WTC11 (cell line): ENCODE measurements around the gene STIM2. TPM values are rescaled to one million over a fixed set of nuclear protein-coding genes. Genes with fewer than 3 reads are reported as not detected.

Experiments used
- ATAC-seq: fragments of 200-7000 bp; cut with Tn5 transposase; 2 replicates; pipeline ENCODE4 v1.10.0; 2021; ENCODE audit warnings: mild to moderate bottlenecking, moderate library complexity
- CTCF ChIA-PET: fragments of 300-600 bp; sonication (Branson Sonifier 250); formaldehyde crosslinking; loops from one replicate; lab custom pipeline; 2021; ENCODE audit warnings: antibody characterized with exemption; lab: Charles Lee
- POLR2A ChIA-PET: fragments of 350-600 bp; sonication (Branson Sonifier 250); formaldehyde crosslinking; loops from one replicate; lab custom pipeline; 2021; ENCODE audit warnings: antibody characterized with exemption; lab: Charles Lee
- DNase-seq: peaks from one replicate; pipeline ENCODE4 v3.0.0; 2021; ENCODE audit warnings: low spot score
- H3K27ac Mint-ChIP-seq: 2 replicates; pipeline ENCODE4 v1.8.0; 2021; ENCODE audit warnings: mixed read lengths
- H3K27me3 Mint-ChIP-seq: 2 replicates; pipeline ENCODE4 v1.8.0; 2021; ENCODE audit warnings: low read depth, mild to moderate bottlenecking, moderate library complexity, mixed read lengths
- H3K36me3 Mint-ChIP-seq: 2 replicates; pipeline ENCODE4 v1.8.0; 2021; ENCODE audit warnings: mixed read lengths
- H3K4me1 Mint-ChIP-seq: 2 replicates; pipeline ENCODE4 v1.8.0; 2022; ENCODE audit warnings: mixed read lengths
- H3K4me3 Mint-ChIP-seq: 2 replicates; pipeline ENCODE4 v1.8.0; 2021; ENCODE audit warnings: mild to moderate bottlenecking, moderate library complexity, mixed read lengths
- H3K9me3 Mint-ChIP-seq: 2 replicates; pipeline ENCODE4 v1.8.0; 2021; ENCODE audit warnings: mixed read lengths
- ARID4B ChIP-seq: sonication (generic); formaldehyde crosslinking; IDR thresholded peaks from 2 replicates; pipeline ENCODE4 v1.8.0; 2023; ENCODE audit warnings: missing genetic modification reagents, mild to moderate bottlenecking, borderline replicate concordance
- ATF3 ChIP-seq: sonication (generic); formaldehyde crosslinking; conservative IDR thresholded peaks from 2 replicates; pipeline ENCODE4 v1.8.1; 2022; ENCODE audit warnings: mild to moderate bottlenecking, missing genetic modification reagents
- CREB1 ChIP-seq: sonication (generic); formaldehyde crosslinking; IDR thresholded peaks from 2 replicates; pipeline ENCODE4 v1.8.0; 2023; ENCODE audit warnings: mild to moderate bottlenecking, missing genetic modification reagents
- E2F4 ChIP-seq: sonication (generic); formaldehyde crosslinking; IDR thresholded peaks from 2 replicates; pipeline ENCODE4 v1.8.1; 2022; ENCODE audit warnings: low read depth, mild to moderate bottlenecking, moderate library complexity, missing genetic modification reagents, borderline replicate concordance
- JUN ChIP-seq: sonication (generic); formaldehyde crosslinking; IDR thresholded peaks from 2 replicates; pipeline ENCODE4 v1.8.0; 2023; ENCODE audit warnings: mild to moderate bottlenecking, missing genetic modification reagents
- KAT7 ChIP-seq: sonication (generic); formaldehyde crosslinking; IDR thresholded peaks from 2 replicates; pipeline ENCODE4 v1.8.1; 2023; ENCODE audit warnings: missing genetic modification reagents, mild to moderate bottlenecking, borderline replicate concordance
- MAX ChIP-seq: sonication (generic); formaldehyde crosslinking; IDR thresholded peaks from 2 replicates; pipeline ENCODE4 v1.8.0; 2022; ENCODE audit warnings: mild to moderate bottlenecking, missing genetic modification reagents
- MXD4 ChIP-seq: fragments of 250-450 bp; sonication (Bioruptor Pico); IDR thresholded peaks from 2 replicates; pipeline ENCODE4 v1.8.0; 2021; ENCODE audit warnings: mild to moderate bottlenecking, moderate library complexity, borderline replicate concordance
- PRRX2 ChIP-seq: fragments of 250-450 bp; sonication (Bioruptor Pico); IDR thresholded peaks from 2 replicates; pipeline ENCODE4 v1.8.0; 2021; ENCODE audit warnings: mild to moderate bottlenecking
- RELA ChIP-seq: sonication (generic); formaldehyde crosslinking; IDR thresholded peaks from 2 replicates; pipeline ENCODE4 v1.8.1; 2022; ENCODE audit warnings: missing genetic modification reagents, mild to moderate bottlenecking, borderline replicate concordance
- SMAD3 ChIP-seq: sonication (generic); formaldehyde crosslinking; IDR thresholded peaks from 2 replicates; pipeline ENCODE4 v1.8.0; 2022; ENCODE audit warnings: missing genetic modification reagents, mild to moderate bottlenecking, borderline replicate concordance
- SP1 ChIP-seq: sonication (generic); formaldehyde crosslinking; conservative IDR thresholded peaks from 2 replicates; pipeline ENCODE4 v1.8.1; 2022; ENCODE audit warnings: missing genetic modification reagents
- TEAD1 ChIP-seq: sonication (generic); formaldehyde crosslinking; IDR thresholded peaks from 2 replicates; pipeline ENCODE4 v1.8.0; 2022; ENCODE audit warnings: mild to moderate bottlenecking, missing genetic modification reagents
- ZBTB21 ChIP-seq: sonication (generic); formaldehyde crosslinking; IDR thresholded peaks from 2 replicates; pipeline ENCODE4 v1.8.1; 2023; ENCODE audit warnings: mild to moderate bottlenecking, missing genetic modification reagents, borderline replicate concordance
- ZBTB43 ChIP-seq: sonication (generic); formaldehyde crosslinking; IDR thresholded peaks from 2 replicates; pipeline ENCODE4 v1.8.1; 2023; ENCODE audit warnings: mild to moderate bottlenecking, missing genetic modification reagents
- ZNF138 ChIP-seq: sonication (generic); formaldehyde crosslinking; conservative IDR thresholded peaks from 2 replicates; pipeline ENCODE4 v1.8.1; 2022; ENCODE audit warnings: mild to moderate bottlenecking, moderate library complexity, missing genetic modification reagents
- ZNF396 ChIP-seq: fragments of 250-450 bp; sonication (Bioruptor Pico); IDR thresholded peaks from 2 replicates; pipeline ENCODE4 v1.8.0; 2021; ENCODE audit warnings: mild to moderate bottlenecking, moderate library complexity, borderline replicate concordance
- ZNF425 ChIP-seq: fragments of 250-450 bp; sonication (Bioruptor Pico); conservative IDR thresholded peaks from 2 replicates; pipeline ENCODE4 v1.9.0; 2021; ENCODE audit warnings: mild to moderate bottlenecking
- total RNA-seq: library from RNA; stranded (reverse); gene quantifications from 3 replicates; pipeline ENCODE4 v1.2.3, GENCODE V29; 2021

Gene STIM2
- total RNA-seq, 1 experiment from 2014 or later, result 22.4 TPM

- DNase-seq, result no peak
- ChIA-PET CTCF (no interaction called here), POLR2A (no interaction called here)
- Mint-ChIP-seq H3K4me3 (no peak overlapping the region), H3K27ac (no peak overlapping the region), H3K4me1 (peaks cover 4% of the 10 kb centered on the region), H3K27me3 (no peaks in the 10 kb centered on the region), H3K9me3 (peaks cover 15% of the 10 kb centered on the region), H3K36me3 (0 out of 2 replicates have a peak, but pooled peaks cover 8% of the 10 kb centered on the region)
- TF ChIP-seq ZNF396 (CRISPR knock-in tag) (no peak), TEAD1 (CRISPR knock-in tag) (no peak), MAX (CRISPR knock-in tag) (no peak), MXD4 (CRISPR knock-in tag) (no peak), ZBTB43 (CRISPR knock-in tag) (no peak), CREB1 (no peak), SMAD3 (no peak), ZBTB21 (no peak), E2F4 (no peak), ZNF138 (CRISPR knock-in tag) (no peak), PRRX2 (CRISPR knock-in tag) (no peak), JUN (no peak), ATF3 (CRISPR knock-in tag) (no peak), RELA (no peak), ARID4B (CRISPR knock-in tag) (no peak), SP1 (CRISPR knock-in tag) (no peak), ZNF425 (CRISPR knock-in tag) (no peak), KAT7 (CRISPR knock-in tag) (no peak)
- ATAC-seq, result no peak
These were observed 86.7 kb downstream of the STIM2 start for GRCh38 chr4:26947318-26947717.
